GM18861 (cell line): ENCODE results near the gene SORBS1.
A peak's percentile ranks its signal among the peaks of the same experiment; 100 is the strongest.

ENCODE experiments used
- ATAC-seq: cut with Tn5 transposase; IDR thresholded peaks from one replicate; pipeline ENCODE4 v1.9.1; 2021; ENCODE audit not compliant: unreplicated experiment

The SORBS1 gene

GRCh38 chr10:95303950-95304349 lies 257.2 kb downstream of the SORBS1 start:
- ATAC-seq: no peak

GRCh38 chr10:95303535-95303934 lies 257.6 kb downstream of the SORBS1 start:
- ATAC-seq: no peak

- no peak for ATAC-seq
Measured at GRCh38 chr10:95300022-95300539, 261.1 kb downstream of the SORBS1 start.

- peak; percentile 37 for ATAC-seq
Measured at GRCh38 chr10:95297402-95297801, 263.8 kb downstream of the SORBS1 start.

- no peak for ATAC-seq
Measured at GRCh38 chr10:95296764-95297163, 264.4 kb downstream of the SORBS1 start.

- peak; percentile 76 for ATAC-seq
Measured at GRCh38 chr10:95295031-95295755, 266.0 kb downstream of the SORBS1 start.

- no peak for ATAC-seq
Measured at GRCh38 chr10:95293631-95294030, 267.5 kb downstream of the SORBS1 start.

- no peak for ATAC-seq
Measured at GRCh38 chr10:95291365-95292039, 269.7 kb downstream of the SORBS1 start.

- peak; percentile 27 for ATAC-seq
Measured at GRCh38 chr10:95290461-95291364, 270.5 kb downstream of the SORBS1 start, which contains the start of gene PDLIM1. Gene PDLIM1 (minus strand): TSS chr10:95291003. CDS start chr10:95290915, 88 bp downstream.

GRCh38 chr10:95289921-95290421 lies 271.2 kb downstream of the SORBS1 start:
- ATAC-seq: no peak

GRCh38 chr10:95289003-95289920 lies 271.9 kb downstream of the SORBS1 start:
- no peak for ATAC-seq

- no peak for ATAC-seq
Measured at GRCh38 chr10:95288303-95288702, 272.9 kb downstream of the SORBS1 start.

- ATAC-seq: no peak
Measured at GRCh38 chr10:95287281-95287680, 273.9 kb downstream of the SORBS1 start.

- no peak for ATAC-seq
Measured at GRCh38 chr10:95286707-95287106, 274.5 kb downstream of the SORBS1 start.

GRCh38 chr10:95285556-95285955 lies 275.6 kb downstream of the SORBS1 start:
- no peak for ATAC-seq

- ATAC-seq: no peak
Measured at GRCh38 chr10:95284807-95285206, 276.4 kb downstream of the SORBS1 start.

- no peak for ATAC-seq
Measured at GRCh38 chr10:95282107-95282506, 279.1 kb downstream of the SORBS1 start.

GRCh38 chr10:95281206-95281605 lies 280.0 kb downstream of the SORBS1 start:
- no peak for ATAC-seq

- ATAC-seq: no peak
Measured at GRCh38 chr10:95280637-95281036, 280.5 kb downstream of the SORBS1 start.
